ENCODE data around the gene STK33. TPM values are rescaled to one million over a fixed set of nuclear protein-coding genes. Genes with fewer than 3 reads are reported as not detected.

Gene STK33
- total RNA-seq, 1 experiment from 2014 or later: 5.8 TPM

GRCh38 chr11:8566613-8567210 is 27.3 kb downstream of the STK33 start:
- H3K4me1 ChIP-seq (replicated peaks; ENCODE audit: insufficient read depth): peaks cover 9% of the 10 kb centered on the region
- no peaks in the 10 kb centered on the region for H3K27me3 ChIP-seq (ENCODE audit: insufficient read depth, low read depth)
- no peak overlapping the region for H2AFZ ChIP-seq
- POLR2A ChIA-PET (ENCODE audit: unreplicated experiment): interaction anchor here (0.6 to 0.7 kb wide), 2 partner anchors 332 to 430 kb away, joined by 4 to 5 read pairs; no protein-coding TSS in a partner anchor
- intact Hi-C loops (cut with micrococcal nuclease; ENCODE audit: unreplicated experiment): loop anchor here (1.0 to 10.0 kb wide), 4 partner anchors 184 to 562 kb away; no protein-coding TSS in a partner anchor
- CTCF ChIA-PET: interaction anchor here (0.6 to 1.3 kb wide), 5 partner anchors 17 to 560 kb away, joined by 3 to 4 read pairs (median 4); no protein-coding TSS in a partner anchor
- no peaks in the 10 kb centered on the region for H4K20me1 ChIP-seq (ENCODE audit: insufficient read depth)
- DNase-seq: peak in 1 of 2 experiments; percentile 35
- TF ChIP-seq EZH2 (IDR thresholded peaks at IDR 0.05; ENCODE audit: low read depth) (no peak), CTCF (conservative IDR thresholded peaks at IDR 0.05) (peak; percentile 70)
- no peaks in the 10 kb centered on the region for H3K79me2 ChIP-seq (ENCODE audit: low read depth)
- no peak overlapping the region for H3K4me3 ChIP-seq
- no peaks in the 10 kb centered on the region for H3K9me2 ChIP-seq (ENCODE audit: insufficient read depth)
- no peaks in the 10 kb centered on the region for H3K9me3 ChIP-seq (ENCODE audit: insufficient read depth, low read depth)
- no peaks in the 10 kb centered on the region for H3K36me3 ChIP-seq (ENCODE audit: low read depth)
- H3F3A ChIP-seq (ENCODE audit: insufficient read depth, low read depth): 0 out of 2 replicates have a peak, but pooled peaks cover 3% of the 10 kb centered on the region
- no TSS peak for BruUV-seq (replicated peaks)
- H3K27ac ChIP-seq: no peak overlapping the region
- no peak overlapping the region for H3K4me2 ChIP-seq

- DNase-seq: no peak
- Histone ChIP-seq H3K4me3 (no peak overlapping the region), H3K9me3 (ENCODE audit: insufficient read depth, low read depth) (no peaks in the 10 kb centered on the region), H2AFZ (no peak overlapping the region), H3K36me3 (ENCODE audit: low read depth) (no peaks in the 10 kb centered on the region), H3K79me2 (ENCODE audit: low read depth) (no peaks in the 10 kb centered on the region), H3K27me3 (ENCODE audit: insufficient read depth, low read depth) (no peaks in the 10 kb centered on the region), H4K20me1 (ENCODE audit: insufficient read depth) (no peaks in the 10 kb centered on the region), H3K27ac (no peak overlapping the region), H3K9me2 (ENCODE audit: insufficient read depth) (no peaks in the 10 kb centered on the region), H3K4me1 (replicated peaks; ENCODE audit: insufficient read depth) (peaks cover 9% of the 10 kb centered on the region), H3F3A (ENCODE audit: insufficient read depth, low read depth) (0 out of 2 replicates have a peak, but pooled peaks cover 3% of the 10 kb centered on the region), H3K4me2 (no peak overlapping the region)
- POLR2A ChIA-PET (ENCODE audit: unreplicated experiment): no interaction called here
- CTCF ChIA-PET: no interaction called here
- BruUV-seq (replicated peaks): no TSS peak
- intact Hi-C loops (cut with micrococcal nuclease; ENCODE audit: unreplicated experiment): loop anchor here (10.0 kb wide), 1 partner anchor 560 kb away; no protein-coding TSS in a partner anchor
- TF ChIP-seq CTCF (conservative IDR thresholded peaks at IDR 0.05): no peak
- no peak for TF ChIP-seq EZH2 (IDR thresholded peaks at IDR 0.05; ENCODE audit: low read depth)
These were observed 29.5 kb downstream of the STK33 start for GRCh38 chr11:8564526-8564925.

- Histone ChIP-seq H2AFZ (no peak overlapping the region), H3K4me1 (replicated peaks; ENCODE audit: insufficient read depth) (no peaks in the 10 kb centered on the region)
- TF ChIP-seq EZH2 (IDR thresholded peaks at IDR 0.05; ENCODE audit: low read depth) (no peak), CTCF (conservative IDR thresholded peaks at IDR 0.05) (no peak)
These were observed 32.6 kb downstream of the STK33 start for GRCh38 chr11:8561461-8561860.

More at GRCh38 chr11:8561461-8561860, 32.6 kb downstream of the STK33 start:
- Histone ChIP-seq H4K20me1 (ENCODE audit: insufficient read depth) (no peaks in the 10 kb centered on the region), H3K9me2 (ENCODE audit: insufficient read depth) (no peaks in the 10 kb centered on the region), H3K4me2 (no peak overlapping the region), H3K79me2 (ENCODE audit: low read depth) (no peaks in the 10 kb centered on the region), H3K4me3 (no peak overlapping the region), H3K9me3 (ENCODE audit: insufficient read depth, low read depth) (no peaks in the 10 kb centered on the region), H3F3A (ENCODE audit: insufficient read depth, low read depth) (no peaks in the 10 kb centered on the region), H3K27me3 (ENCODE audit: insufficient read depth, low read depth) (no peaks in the 10 kb centered on the region), H3K36me3 (ENCODE audit: low read depth) (no peaks in the 10 kb centered on the region), H3K27ac (no peak overlapping the region)
- ChIA-PET CTCF (no interaction called here), POLR2A (ENCODE audit: unreplicated experiment) (no interaction called here)
- no peak for DNase-seq
- intact Hi-C loops (cut with micrococcal nuclease; ENCODE audit: unreplicated experiment): loop anchor here (10.0 kb wide), 1 partner anchor 557 kb away; no protein-coding TSS in a partner anchor
- no TSS peak for BruUV-seq (replicated peaks)
